Adrenal gland (tissue), 5 donors: Measurements from ENCODE around the gene ARHGEF11.

Experiments used
- CTCF ChIP-seq, 6 experiments: fragments of 450-650 bp in 4 of 6; fragments of 200-600 bp in 2 of 6; sonication (generic) in 1 of 6; IDR thresholded peaks; 1 replicate in 5 of 6; 2 replicates in 1 of 6; pipeline versions ENCODE4 v1.5.1 to v1.8.0; 2016 to 2021; ENCODE audit warnings: antibody characterized with exemption in 6 of 6, mild to moderate bottlenecking in 2 of 6, moderate library complexity in 1 of 6
- POLR2A ChIP-seq, 2 donors: fragments of 450-650 bp; IDR thresholded peaks; one replicate each; pipeline ENCODE4 v1.6.1; 2017; ENCODE audit warnings: antibody characterized with exemption in 2 of 2, mild to moderate bottlenecking in 2 of 2, moderate library complexity in 1 of 2
- donor health status: DM: no; HTN: no; CAD: no.

GRCh38 chr1:156939786-156940334, 105.7 kb downstream of the ARHGEF11 start:
- TF ChIP-seq POLR2A (IDR thresholded peaks at IDR 0.05) (no peak), CTCF (IDR thresholded peaks at IDR 0.05) (no peak)
